AG10803 (cell line): Measurements from ENCODE around the gene PDE9A.

Experiments
- DNase-seq: peaks from one replicate; pipeline ENCODE4 v3.0.0; 2010; ENCODE audit warnings: low read depth
- H3K4me3 ChIP-seq: 2 replicates; pipeline ENCODE4 v1.5.1; 2011; ENCODE audit warnings: mild to moderate bottlenecking, low read length, control low read depth
- TF ChIP-seq, protein P1 (sequence below): conservative IDR thresholded peaks from 2 replicates; pipeline ENCODE4 v1.5.1; 2011; ENCODE audit warnings: mild to moderate bottlenecking, low read length, control low read depth, inconsistent platforms

The PDE9A gene

DNA sequence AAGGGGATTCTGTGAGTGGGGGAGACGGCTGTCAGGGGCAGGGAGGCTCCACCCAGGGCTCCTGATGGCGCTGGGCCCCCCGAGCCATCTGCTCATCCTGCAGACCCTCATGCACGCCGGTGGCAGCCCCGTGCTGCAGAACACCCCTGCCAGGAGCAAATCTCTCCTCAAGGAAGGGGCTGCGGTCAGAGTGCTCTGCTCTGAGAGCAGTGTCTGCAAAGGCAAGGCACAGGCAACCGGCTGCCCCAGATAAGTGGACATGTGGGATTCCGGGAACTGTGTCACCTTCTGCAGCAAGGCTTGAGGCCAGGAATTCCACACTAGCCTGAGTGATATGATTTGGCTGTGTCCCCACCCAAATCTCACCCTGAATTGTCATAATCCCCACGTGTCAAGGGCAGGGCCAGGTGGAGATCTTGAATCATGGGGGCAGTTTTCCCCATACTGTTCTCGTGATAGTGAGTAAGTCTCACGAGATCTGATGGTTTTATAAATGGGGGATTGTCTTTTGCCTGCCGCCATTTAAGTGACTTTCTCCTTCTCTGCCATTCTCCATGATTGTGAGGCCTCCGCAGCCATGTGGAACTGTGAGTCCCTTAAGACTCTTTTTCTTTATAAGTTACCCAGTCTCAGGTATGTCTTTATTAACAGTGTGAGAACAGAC, 101.0 kb downstream of the PDE9A start:
- TF ChIP-seq, protein P1, sequence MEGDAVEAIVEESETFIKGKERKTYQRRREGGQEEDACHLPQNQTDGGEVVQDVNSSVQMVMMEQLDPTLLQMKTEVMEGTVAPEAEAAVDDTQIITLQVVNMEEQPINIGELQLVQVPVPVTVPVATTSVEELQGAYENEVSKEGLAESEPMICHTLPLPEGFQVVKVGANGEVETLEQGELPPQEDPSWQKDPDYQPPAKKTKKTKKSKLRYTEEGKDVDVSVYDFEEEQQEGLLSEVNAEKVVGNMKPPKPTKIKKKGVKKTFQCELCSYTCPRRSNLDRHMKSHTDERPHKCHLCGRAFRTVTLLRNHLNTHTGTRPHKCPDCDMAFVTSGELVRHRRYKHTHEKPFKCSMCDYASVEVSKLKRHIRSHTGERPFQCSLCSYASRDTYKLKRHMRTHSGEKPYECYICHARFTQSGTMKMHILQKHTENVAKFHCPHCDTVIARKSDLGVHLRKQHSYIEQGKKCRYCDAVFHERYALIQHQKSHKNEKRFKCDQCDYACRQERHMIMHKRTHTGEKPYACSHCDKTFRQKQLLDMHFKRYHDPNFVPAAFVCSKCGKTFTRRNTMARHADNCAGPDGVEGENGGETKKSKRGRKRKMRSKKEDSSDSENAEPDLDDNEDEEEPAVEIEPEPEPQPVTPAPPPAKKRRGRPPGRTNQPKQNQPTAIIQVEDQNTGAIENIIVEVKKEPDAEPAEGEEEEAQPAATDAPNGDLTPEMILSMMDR, result no peak
- DNase-seq, result no peak
- no peak overlapping the region for H3K4me3 ChIP-seq

DNA sequence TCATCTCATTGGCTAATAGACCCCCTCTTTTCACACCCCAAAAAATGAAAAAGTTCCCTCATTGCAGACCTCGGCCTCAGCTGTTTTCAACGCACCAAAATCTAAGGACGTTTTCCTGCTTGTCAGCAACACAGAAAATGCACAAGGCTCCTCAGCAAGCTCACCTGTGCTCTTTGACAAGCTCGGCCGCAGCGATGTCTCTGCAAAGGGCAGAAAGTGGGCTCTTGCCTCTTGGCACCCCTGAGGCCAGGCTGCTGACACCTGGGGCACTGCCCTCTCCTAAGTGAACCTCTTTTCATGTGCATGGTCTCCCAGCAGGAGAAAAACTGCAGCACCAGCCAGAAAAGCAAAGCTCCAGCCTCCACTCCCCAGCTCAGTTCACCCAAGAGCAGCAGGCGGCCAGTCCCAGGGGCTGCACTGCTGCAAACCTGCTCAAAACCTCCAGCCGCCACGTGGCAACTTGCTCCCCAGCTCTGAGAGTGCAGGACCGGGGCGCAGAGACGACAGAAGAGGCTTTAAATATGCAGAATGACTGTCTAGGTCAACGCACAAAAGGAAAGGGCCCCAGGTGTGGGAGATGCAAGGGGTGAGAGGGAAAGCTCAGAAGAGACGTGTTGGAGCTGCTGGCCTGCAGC, 101.7 kb downstream of the PDE9A start:
- H3K4me3 ChIP-seq, result no peak overlapping the region
- no peak for DNase-seq
- TF ChIP-seq, protein P1, result no peak

DNA sequence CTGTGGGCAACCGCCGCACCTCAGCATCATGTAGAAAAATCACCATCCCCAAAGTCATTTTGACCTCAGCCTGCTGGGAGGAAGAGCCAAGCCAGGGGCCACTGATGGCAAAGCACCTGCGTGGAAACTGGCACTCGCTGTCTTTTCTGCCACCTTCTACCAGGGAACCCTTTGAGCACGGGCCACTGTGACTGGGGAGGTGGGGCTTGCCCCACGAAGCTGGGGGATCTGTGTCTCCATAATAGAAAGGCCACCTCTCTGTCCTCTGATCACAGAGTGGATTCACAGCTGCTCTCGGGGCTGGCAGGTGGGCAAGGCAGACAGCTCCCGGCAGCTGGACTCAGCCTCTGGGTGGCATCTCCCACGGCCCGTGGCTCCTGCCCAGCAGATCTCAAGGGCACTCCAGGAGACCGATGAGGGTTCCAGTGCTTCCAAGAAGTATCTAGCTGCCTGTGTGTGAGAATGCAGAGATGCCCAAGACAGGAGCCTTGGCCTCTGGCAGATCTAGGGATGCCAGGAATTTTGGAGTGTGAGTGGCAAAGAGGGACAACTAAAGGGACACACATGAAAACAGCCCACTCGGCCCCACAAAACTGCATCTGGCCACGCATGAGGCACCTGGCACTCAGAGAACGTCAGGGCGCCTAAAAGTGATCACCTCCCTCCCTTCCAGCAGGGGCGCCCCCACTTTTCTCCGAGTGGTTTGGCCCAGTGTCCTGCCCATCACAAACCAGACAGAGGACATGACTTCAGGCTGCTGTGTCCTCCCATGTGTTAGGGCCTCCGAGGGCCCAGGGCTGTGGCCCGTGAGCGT, 102.6 kb downstream of the PDE9A start:
- DNase-seq, result no peak
- H3K4me3 ChIP-seq, result no peak overlapping the region
- TF ChIP-seq, protein P1, result no peak

DNA sequence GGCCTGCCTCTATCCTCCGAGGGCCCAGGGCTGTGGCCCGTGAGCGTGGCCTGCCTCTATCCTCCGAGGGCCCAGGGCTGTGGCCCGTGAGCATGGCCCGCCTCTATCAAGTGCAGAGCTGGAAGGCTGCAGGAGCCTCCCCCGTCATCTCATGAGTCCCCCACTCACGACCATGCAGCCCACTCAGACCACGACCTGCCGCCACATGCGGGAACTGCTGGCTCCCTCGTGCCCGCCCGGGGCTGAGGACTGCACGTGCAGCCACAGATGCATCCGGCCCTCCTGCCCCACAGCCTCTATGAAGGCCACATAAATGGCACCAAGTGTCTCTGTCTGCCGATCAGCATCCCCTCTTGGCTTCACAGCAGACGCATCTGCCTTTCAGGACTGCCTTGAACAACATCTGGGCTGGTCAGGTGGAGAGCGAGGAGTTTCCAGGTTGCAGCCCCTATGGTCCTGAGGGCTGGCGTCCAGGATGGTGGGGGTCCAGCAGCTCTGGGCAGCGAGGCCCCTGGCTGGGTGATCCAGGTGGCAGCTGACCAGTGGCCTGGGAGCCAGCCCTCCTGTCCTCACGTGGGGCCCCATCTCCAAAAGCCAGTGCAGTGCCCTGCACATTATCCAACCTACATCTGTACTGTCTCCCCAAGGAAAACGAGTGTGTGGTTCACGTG, 103.3 kb downstream of the PDE9A start:
- DNase-seq, result no peak
- no peak overlapping the region for H3K4me3 ChIP-seq
- TF ChIP-seq, protein P1, result no peak

DNA sequence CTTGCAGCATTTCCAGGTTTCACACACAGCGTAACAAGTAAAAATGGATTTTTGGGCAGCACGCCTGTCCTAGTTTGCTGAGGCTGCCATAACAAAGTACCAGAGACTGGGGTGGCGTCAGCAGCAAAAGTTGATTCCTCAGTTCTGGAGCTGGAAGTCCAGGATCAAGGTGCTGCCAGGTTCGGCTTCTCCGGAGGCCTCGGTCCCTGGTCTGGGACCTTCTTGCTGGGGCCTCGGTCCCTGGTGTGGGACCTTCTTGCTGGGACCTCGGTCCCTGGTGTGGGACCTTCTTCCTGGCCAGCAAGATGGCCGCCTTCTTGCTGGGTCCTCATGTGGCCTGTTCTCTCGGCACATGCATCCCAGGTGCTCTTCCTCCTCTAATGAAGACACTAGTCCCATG, 104.0 kb downstream of the PDE9A start:
- DNase-seq, result no peak
- TF ChIP-seq, protein P1, result no peak
- H3K4me3 ChIP-seq, result no peak overlapping the region

DNA sequence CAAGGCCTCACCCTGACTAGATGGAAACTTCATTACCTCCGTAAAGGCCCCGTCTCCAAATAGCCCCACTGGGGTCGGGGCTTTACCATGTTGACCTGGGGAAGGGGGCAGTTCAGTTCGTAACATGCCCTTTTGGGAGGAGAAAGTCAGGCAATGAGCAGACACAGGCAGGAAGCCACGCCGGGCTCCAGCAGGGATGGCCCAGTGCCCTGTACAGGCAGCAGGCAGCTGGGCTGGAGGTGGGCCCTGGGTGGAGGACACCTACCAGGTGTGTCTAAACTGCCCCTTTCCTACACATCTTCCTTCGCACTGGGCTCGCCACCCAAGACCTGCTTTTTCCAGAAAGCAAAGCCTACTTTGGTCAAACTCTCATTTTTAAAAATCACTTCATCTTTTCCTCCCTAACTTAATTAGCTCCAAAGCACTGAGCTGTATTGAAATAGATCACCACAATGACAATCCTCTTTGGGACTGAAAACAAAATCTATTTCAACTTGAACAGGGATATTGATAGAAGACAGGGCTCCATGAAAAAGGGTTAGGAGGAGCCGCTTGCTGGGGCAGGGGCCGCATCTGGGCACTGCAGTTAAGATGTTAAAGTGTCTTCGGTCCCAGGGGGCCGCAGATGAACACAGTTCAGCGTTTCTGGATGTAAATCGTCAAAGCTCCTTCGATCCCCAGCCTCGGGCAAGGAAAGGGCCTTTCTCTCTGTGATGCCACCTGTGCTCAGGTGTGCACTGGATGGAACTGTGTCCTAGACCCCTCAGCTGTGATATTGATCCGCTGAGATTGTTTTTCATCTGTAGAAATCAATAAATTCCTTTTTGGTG, 104.6 kb downstream of the PDE9A start:
- TF ChIP-seq, protein P1, result no peak
- DNase-seq, result no peak
- H3K4me3 ChIP-seq, result no peak overlapping the region
